Ishikawa (cell line): ENCODE measurements around the gene TTN.

ENCODE experiments used
- CEBPB ChIP-seq: IDR thresholded peaks from 2 replicates; pipeline ENCODE4 v1.6.1; 2012
- CREB1 ChIP-seq: IDR thresholded peaks from 2 replicates; pipeline ENCODE4 v1.6.1; 2012; ENCODE audit warnings: low read depth
- EP300 ChIP-seq: IDR thresholded peaks from 2 replicates; pipeline ENCODE4 v1.6.1; 2012; ENCODE audit warnings: borderline replicate concordance
- FOXM1 ChIP-seq: IDR thresholded peaks from 2 replicates; pipeline ENCODE4 v1.6.1; 2012; ENCODE audit warnings: low read depth, borderline replicate concordance
- MAX ChIP-seq: IDR thresholded peaks from 2 replicates; pipeline ENCODE4 v1.6.1; 2012
- RAD21 ChIP-seq: IDR thresholded peaks from 2 replicates; pipeline ENCODE4 v1.6.1; 2012; ENCODE audit warnings: low read depth
- TAF1 ChIP-seq: IDR thresholded peaks from 2 replicates; pipeline ENCODE4 v1.6.1; 2012; ENCODE audit warnings: low read depth, mild to moderate bottlenecking
- TCF12 ChIP-seq: IDR thresholded peaks from 2 replicates; pipeline ENCODE4 v1.6.1; 2012; ENCODE audit warnings: low read depth
- USF1 ChIP-seq: IDR thresholded peaks from 2 replicates; pipeline ENCODE4 v1.6.1; 2012
- YY1 ChIP-seq: IDR thresholded peaks from 2 replicates; pipeline ENCODE4 v1.6.1; 2012; ENCODE audit warnings: low read depth
- TF ChIP-seq, protein P1 (sequence below): IDR thresholded peaks from 2 replicates; pipeline ENCODE4 v1.6.1; 2012; ENCODE audit warnings: low read depth, mild to moderate bottlenecking

DNA sequence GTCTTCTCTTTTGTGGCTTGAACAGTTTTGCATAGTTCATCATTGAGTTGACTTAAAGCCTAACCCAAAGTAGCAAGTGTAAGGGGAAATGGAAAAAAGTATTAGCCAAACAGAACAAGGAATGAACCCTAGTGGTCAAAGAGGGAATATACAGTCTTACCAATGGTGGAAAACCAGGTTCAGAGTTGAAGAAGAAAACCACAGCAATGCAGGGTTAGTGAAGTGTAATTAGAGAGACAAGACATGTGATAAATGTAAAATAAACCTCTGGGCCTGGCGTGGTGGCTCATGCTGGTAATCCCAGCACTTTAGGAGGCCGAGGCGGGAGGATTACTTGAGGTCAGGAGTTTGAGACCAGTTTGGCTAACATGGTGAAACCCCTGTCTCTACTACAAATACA is 2.4 kb downstream of the TTN start:
- TF ChIP-seq RAD21 (no peak), CEBPB (no peak), MAX (no peak), YY1 (no peak), USF1 (no peak), TAF1 (no peak), FOXM1 (no peak), EP300 (no peak), CREB1 (no peak), TCF12 (no peak)
- TF ChIP-seq, protein P1, sequence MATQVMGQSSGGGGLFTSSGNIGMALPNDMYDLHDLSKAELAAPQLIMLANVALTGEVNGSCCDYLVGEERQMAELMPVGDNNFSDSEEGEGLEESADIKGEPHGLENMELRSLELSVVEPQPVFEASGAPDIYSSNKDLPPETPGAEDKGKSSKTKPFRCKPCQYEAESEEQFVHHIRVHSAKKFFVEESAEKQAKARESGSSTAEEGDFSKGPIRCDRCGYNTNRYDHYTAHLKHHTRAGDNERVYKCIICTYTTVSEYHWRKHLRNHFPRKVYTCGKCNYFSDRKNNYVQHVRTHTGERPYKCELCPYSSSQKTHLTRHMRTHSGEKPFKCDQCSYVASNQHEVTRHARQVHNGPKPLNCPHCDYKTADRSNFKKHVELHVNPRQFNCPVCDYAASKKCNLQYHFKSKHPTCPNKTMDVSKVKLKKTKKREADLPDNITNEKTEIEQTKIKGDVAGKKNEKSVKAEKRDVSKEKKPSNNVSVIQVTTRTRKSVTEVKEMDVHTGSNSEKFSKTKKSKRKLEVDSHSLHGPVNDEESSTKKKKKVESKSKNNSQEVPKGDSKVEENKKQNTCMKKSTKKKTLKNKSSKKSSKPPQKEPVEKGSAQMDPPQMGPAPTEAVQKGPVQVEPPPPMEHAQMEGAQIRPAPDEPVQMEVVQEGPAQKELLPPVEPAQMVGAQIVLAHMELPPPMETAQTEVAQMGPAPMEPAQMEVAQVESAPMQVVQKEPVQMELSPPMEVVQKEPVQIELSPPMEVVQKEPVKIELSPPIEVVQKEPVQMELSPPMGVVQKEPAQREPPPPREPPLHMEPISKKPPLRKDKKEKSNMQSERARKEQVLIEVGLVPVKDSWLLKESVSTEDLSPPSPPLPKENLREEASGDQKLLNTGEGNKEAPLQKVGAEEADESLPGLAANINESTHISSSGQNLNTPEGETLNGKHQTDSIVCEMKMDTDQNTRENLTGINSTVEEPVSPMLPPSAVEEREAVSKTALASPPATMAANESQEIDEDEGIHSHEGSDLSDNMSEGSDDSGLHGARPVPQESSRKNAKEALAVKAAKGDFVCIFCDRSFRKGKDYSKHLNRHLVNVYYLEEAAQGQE: no peak
